ENCODE data around the gene DIPK1A.

Gene DIPK1A

DNA sequence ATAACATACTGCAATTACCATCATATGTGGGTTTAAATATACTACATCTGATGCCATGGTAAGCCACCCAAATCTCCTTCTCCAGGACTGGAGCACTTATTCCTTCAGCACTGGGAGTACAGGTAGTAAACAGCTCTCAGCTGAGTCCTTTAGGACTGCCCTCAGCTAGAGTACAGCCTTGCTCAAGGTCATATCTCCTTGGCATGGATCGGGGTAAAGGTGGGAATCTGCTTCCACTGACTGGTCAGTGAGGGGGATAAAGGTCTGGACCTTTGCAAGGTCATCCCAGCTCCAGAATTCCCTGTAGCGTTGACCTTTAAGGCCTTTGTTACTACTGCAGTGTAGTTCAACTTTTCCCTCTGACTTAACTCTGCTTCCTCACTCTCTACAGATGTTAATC lies 90.7 kb downstream of the DIPK1A start:
- DNase-seq, result no peak

DNA sequence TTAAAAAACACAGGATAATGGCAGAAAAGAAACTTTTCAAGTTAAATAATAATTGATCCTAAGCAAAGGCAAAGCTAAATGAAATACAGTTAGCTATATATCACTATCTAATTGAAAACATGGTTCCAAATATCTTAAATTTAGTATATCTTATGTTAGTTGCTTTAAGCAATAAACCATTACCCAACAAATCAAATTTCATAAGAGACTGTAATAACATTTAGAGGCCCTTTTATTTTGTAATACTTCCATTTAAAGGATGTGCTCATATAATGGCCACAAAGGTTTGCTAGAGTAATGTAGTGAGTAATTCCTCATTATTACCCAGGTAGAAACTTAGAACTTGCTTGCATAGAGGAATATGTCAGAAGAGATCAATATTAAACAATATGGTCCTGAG lies 97.1 kb downstream of the DIPK1A start:
- no peak for DNase-seq

DNA sequence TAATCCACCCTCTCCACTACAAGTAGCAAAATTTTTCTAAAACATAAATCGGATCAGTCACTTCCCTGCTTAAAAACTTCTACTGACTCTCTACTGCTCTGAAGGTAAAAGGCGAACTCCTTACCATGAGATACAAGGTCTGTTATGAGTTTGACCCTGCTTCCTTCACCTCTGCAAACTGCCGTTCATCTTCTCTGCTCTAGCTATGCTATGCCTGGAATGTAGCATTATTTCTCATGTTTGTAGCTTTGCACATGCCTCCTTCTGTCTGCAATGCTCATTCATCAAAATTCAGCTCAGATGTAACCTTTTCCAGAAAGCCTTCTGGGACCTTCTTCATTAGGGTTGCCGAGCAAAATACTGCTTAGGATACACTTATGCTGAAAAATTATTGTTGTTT lies 98.7 kb downstream of the DIPK1A start:
- DNase-seq, result no peak

DNA sequence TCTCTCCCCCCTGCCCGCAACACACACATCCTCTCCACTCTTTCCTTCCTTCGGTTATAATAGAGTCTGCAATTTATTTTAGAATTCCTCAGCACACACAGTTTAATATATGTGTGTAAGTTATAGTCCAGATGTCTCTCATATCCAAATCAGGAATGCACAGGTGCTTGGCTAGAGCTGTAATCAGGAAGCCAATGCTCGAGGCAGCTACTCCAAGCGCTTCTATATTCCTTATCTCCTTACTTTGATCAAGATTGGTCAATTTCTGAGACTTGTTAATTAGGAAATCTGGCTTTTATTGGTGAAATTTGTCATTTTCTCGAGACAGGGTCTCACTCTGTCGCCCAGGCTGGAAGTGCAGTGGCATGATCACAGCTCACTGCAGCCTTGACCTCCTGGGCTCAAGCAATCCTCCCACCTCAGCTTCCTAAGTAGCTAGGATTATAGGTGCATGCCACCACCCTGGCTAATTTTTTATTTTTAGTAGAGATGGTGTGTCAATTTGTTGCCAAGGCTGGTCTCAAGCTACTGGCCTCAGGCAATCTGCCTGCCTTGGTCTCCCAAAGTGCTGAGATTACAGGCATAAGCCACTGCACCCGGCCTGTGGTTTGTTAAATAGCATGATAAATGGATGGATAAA lies 101.7 kb downstream of the DIPK1A start:
- DNase-seq, result no peak

DNA sequence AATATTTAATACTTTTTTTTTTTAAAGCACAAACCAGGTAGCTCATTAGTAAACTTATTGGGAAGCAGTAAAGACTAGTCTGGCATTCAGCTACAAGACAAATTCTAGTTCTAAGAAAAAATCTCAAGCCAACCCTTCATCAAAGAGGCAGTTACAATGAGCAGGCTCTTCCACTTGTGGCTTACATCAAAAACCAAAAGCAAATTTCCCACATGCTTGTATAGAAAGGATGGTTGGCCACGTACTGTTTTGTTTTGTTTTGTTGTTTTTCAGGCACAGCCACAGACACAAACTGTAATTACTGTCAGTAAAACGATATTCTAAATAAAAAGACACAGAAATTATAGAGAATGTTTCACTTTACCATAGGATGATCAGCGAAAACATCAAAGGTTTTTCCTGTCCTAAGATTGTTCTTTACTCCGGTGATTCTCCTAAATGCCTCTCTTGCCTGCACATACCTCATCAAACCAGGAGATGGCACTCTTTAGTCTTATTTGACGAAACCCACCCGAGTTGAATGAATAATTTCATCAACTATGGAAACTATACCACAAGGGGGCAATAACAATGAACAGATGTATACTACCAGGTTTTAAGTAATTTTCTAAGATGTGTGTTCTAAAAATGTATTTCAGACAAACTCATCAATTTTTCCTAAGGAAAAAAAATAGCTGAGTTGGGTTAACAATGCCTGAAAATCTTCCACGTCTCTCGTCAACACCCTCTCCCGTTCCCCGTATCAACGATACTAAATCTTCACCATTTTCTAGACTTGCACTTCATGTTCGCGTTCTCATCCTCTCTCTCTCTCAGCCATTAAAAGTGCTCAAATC lies 102.5 kb downstream of the DIPK1A start:
- peak; percentile 44 for DNase-seq

DNA sequence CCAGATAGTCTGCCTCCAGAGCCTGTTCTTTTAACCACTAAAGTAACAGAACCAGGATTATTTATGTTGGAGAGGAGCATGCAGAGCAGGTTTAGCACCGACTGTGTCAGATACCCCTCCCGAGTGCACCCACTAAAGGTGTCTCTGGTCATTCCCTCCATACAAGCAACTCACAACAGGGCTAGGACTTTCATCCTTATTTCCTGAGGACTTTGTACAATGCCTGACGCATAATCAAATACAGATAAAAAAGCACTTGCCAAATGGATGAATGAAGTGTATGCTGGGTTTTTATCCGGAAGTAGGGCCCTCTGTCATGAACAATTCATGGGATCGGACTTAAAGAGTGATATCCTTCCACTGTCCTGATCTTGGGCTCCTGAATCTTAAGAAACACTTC lies 103.4 kb downstream of the DIPK1A start:
- DNase-seq, result no peak

DNA sequence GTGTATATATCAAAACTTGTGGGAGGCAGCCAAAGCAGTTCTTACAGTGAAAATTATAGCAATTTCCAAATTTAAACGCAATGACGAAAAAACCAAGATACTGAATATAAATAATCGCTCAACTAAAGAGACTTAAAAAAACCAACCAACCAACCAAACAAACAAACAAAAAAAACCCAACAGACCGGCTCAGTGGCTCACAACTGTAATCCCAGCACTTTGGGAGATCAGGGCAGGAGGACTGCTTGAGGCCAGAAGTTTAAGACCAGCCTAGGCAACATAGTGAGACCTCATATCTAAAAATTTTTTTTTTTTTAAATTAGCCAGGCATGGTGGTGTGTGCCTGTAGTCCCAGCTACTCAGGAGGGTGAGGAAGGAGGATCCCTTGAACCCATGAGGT lies 106.0 kb downstream of the DIPK1A start:
- DNase-seq, result no peak

DNA sequence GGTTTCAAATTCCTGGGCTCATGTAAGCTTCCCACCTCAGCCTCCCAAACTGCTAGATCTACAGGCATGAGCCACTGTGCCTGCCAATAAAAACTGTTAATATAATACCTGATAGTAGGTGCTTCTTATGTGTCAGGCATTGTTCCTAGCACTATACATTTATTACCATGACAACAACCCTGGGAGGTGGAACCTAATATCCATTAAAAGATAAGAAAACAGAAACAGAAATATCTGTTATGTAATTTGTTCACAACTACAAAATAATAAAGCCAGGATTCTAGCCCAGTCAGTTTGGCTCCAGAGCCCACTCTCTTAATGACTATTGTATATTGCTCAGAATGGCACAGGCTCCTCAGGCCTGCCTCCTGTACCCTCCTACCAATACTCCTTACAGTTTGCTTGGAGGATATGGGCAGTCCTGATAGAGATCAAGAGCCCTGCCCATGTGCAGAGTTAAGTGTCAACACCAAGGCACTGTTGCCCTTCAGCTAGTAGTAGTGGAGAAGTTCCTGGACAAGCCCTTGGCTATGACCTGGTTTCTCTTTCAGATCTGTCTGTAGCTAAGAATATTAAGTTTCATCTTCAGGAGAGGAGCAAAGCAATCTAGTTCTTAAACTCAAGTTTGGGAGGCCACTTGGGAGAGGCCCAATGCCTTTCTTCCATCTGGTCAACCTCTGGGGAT lies 107.0 kb downstream of the DIPK1A start:
- DNase-seq, result no peak

DNA sequence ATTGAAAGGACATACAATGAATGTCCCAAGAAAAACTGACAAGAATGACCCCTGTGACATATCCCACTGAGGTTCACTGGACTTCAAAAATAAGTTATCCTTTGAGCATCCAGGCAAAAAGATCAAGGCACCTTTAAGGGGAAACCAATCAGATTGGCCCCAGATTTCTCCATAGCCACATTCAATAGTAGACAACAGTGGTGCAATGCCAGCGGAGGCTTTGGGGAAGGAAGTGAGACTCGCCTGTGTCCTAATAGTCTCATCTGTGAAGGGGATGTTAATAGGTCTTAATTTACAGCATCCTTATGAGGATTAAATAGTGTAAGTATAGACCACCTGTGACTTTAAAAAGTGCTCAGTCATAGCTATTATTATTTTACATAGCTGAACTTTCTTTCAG lies 108.0 kb downstream of the DIPK1A start:
- no peak for DNase-seq

DNA sequence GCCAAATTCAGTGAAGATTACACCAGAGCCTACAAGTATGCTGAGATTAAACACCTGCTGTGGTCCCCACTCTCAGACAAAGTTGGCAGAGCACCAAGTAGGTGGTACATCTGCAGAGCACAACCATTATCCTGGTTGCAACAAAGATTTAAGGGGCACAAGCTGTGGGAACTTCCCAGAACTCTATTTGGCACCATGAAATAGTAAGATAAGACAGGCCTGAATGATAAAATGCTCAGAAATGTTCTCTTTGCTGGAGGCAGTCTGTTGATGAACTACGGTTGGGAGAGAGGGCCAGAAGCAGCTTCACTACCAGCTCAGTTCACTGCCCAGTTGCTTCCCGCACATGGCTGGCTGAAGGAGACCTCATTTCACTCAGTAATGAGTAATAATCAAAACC lies 109.5 kb downstream of the DIPK1A start:
- no peak for DNase-seq

DNA sequence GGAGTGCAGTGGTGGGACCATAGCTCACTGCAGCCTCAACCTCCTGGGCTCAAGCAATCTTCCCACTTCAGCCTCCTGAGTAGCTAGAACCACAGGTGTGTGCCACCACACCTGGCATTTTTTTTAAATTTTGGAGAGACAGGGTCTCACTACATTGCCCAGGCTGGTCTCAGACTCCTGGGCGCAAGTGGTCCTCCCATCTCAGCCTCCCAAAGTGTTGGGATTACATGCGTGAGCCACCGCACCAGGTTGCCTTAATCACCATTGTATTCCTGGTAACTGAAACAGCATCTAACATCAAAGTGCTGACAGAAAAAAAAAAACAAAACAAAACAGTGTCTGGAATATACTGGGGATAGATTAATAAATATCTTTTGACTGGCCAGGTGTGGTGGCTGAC lies 111.2 kb downstream of the DIPK1A start:
- no peak for DNase-seq

DNA sequence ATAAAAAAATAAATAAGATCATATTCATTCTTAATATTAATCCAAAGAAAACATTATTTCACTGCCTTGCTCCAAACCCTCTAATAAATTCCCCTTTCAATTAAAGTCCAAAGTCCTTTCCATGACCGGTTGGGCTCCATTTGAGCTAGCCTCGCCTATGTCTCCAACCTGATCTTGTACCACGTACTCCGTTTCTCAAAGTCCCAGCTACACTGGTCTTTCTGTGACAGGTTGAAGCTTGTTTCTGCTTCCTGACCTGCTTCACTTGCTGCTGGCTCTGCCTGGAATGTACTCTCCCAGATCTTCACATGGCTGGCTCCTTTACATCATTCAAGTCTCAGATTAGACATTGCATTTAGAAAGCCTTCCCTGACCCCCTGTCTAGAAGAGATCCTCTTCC lies 113.1 kb downstream of the DIPK1A start:
- no peak for DNase-seq

DNA sequence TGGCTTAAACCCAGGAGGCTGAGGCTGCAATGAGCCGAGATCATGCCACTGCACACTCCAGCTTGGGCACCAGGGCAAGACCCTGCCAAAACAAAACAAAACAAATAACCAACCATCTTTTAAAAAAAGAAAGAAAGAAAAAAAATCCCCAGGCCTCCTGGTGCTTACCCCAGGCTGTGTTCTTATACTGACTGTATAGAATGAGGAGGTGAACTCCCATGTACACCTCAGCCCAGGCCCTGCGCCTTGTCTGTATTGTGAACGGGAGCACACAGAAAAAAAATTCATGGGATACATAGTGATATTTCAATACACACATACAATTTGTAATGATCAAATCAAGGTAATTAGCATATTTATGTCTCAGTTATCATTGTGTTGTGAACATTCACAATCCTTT lies 115.4 kb downstream of the DIPK1A start:
- no peak for DNase-seq

DNA sequence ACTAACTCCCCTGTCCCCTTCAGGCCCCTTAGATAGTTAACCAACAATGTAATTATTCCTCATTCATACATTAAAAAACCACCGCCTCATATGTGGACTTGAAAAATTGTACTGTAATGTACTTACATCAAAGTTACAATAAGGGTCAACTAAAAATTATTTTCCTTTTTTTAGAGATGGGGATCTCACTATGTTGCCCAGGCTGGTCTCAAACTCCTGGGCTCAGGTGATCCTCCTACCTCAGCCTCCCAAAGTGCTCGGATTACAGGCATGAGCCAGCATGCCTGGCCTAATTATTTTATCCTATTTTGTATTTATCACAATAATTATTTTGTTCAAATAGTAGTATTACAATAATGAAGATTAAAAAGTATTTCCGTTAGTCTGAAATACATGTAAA lies 116.8 kb downstream of the DIPK1A start:
- no peak for DNase-seq

DNA sequence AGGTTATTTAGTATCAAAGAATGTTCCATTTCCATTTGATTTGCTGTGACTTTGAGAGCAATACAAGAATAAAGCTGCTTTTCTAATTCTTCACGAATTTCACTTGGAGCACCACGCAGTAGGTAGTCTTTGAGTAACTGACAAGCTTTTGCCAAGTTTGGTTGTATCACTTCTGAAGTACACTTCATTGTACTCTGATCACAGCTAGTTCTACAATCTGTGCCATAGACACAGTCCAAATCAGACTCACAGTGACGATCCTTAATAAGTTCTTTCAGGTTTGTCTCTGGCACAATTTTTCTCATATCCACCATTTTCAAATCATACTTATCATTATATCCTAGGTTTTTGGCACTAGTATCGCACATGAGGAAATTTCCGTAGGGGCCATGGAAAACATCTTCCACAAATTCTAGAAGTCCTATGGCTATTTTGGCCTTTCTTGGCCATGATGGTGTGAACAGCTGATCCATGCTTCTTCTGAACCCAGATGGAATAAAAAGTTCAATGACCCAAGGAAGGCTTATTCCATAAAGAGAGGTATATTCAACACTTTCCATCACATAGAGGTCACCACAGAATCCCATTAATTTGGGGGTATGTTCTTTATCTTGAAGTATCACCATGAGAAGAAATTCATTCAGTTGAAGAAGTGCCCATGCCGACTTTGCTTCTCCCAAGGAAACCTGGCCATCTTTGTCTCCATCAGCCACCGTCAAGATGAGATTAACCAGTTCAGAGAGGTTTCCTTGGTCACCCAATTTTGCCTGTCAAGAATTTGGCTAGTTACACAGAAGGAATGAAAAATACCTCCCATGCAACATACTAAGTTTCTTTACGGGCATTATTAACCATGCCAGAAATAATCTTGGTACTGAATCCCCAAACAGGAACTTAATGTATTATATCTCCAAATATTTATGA lies 117.6 kb downstream of the DIPK1A start:
- DNase-seq, result no peak

DNA sequence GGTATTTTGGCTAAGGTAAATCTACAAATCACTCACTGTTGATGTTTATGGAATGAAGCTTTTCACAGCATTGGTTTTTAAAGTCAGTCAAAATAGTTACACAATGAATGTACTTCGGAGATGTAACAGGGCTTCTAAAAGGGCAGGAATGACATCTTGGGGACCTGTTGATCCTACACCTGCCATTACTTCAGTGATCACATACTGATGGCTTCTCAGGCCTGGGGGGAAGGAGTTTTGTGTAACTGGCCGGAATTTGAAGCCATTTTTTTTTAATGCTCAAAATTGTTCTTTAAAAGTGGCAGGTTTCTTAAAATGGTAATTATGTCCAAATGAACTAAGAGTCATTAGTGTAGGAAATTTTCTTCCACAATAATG lies 118.2 kb downstream of the DIPK1A start:
- DNase-seq, result no peak

DNA sequence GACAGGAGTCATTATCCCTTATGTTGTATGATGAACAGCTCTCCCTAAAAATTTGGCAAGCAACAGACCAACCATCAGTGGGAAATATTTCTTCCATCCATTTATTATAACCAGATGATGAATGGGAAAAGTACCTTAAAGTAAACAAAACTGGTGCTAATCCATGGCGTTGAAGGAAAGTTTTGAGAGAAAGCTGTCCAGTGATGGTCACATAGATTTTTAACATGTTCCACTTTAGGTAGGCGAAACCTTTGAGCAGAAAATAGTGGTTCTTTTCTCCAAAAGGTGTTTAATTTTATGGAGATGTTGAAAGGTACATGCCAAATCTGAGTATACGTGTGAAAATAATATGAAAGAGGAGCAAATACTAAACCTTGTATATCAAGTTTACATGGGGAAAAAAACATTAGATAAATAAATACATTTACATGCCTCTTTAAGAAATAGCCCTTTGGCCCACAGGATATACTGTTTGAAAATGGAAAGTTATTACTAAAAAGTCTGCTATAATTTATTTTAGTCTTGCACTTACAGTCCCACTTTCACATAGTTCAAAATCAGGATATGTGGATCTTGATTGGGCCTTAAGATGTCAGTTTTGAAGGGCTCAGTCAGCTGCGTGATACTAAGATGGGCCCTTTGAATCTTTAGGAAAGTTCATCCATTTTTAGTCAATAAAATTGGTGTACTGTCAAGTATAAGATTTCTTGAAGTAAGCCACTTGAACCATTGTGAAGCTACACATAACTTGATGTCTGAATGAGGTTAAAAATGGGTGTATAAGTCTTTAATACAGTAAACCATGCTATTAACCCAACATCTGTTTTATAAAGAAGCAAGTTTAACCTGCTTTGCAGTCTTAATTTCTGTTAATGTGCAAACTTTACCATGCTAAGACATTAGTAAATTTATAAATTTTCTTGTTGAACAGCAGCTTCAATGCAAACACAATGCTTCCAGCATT lies 118.9 kb downstream of the DIPK1A start:
- DNase-seq, result no peak

DNA sequence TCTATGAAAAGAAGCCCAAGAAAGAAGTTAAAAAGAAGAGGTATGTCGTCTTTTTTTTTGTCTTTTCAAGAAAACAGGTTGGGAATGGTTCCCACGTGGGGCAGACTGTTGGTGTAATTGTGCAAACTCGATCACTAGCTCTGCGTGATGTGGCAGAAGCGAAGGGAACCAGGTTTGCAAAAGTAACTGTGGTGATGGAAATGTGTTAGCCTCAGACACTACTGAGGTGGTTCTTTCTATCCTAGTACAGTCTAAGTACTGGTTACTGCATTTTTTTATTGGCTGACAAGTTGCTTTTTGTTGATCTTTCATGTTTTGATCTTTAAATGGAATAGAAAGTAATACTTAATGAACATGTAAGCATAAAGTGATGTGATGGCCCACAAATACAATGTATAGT lies 120.7 kb downstream of the DIPK1A start:
- DNase-seq, result no peak

DNA sequence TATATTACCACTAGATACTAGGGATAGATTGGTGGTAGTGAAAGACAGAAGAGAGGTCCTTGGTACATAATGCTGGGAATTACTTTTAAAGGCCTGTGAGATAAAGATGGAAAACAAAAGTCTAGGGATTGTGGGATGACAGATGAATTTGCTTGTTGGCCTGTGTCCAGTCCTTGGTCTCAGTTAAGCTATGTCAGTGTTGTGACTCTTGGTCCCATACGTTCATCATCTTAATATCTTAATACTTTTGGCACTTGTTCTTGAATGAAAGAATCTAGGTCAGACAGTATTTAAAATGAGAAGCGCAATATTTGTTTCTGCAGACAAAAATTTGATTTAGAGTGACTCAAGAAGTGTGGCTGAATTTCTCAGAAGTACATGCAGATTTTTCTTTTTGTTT lies 121.8 kb downstream of the DIPK1A start:
- no peak for DNase-seq

DNA sequence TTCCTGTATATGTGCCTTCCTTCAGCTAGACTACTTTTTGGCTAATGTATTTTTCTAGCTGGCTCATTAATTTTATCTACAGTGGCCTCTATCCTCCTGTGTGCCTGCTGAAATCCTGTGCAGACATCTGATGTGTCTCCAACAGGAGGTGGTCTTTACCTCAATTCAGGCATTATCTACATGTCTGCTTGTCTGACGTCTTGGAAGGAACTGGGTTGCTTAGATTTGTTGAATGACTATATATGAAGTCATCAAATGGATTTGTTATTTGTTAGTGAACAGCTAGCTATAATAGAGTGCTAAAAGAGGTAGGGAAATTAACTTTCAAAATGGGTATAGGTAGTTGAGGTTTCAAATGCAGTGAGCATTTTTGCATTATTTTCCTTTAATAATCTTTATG lies 122.7 kb downstream of the DIPK1A start:
- no peak for DNase-seq

DNA sequence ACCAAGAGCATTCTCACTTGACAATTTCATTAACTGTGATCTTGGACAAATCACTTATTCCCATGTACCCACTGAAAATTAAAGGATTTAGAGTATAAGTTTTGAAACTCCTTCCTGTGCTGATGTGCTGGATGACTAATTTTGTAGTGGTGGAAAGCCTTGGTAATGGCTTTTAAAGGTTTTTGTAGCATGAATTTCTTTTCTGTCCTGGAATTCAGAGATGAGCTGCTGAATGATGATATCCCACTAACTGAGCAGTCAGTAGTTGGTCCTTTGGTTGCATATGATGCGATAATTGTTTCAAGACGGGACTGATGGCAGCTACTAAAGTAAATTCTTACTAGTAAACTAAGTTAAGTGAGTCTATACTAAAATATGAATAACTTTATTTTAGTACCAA lies 124.2 kb downstream of the DIPK1A start:
- no peak for DNase-seq

DNA sequence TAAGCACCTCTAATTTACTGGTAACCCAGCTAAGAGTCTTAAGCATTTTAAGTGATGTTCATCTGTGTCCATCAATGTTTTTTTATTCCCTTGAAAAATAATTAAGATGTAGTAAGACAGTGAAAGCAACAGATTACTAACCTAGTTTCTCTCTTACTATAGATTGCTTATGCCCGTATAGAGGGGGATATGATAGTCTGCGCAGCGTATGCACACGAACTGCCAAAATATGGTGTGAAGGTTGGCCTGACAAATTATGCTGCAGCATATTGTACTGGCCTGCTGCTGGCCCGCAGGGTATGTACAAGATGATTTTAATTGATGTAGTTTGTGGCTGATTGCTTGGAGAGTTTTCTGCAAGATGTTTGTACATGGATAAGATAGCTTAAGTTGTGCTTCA lies 126.6 kb downstream of the DIPK1A start:
- no peak for DNase-seq

All from stimulated activated CD4-positive, alpha-beta T cell treated with anti-CD3 and anti-CD28 coated beads, Interleukin-1b, Interleukin-23, amount 100 ng/mL, for 48 hours (primary cell).